Heart right ventricle (tissue), 16 donors: ENCODE results near the gene RBP3. TPM values are rescaled to one million over a fixed set of nuclear protein-coding genes. Genes with fewer than 3 reads are reported as not detected.

Experiments
- ATAC-seq, 8 donors: fragments of 200-7000 bp; cut with Tn5 transposase; one replicate each; pipeline ENCODE4 v1.9.1; 2020; ENCODE audit warnings: mild to moderate bottlenecking in 8 of 8, moderate library complexity in 8 of 8, moderate number of reproducible peaks in 1 of 8
- DNase-seq, 2 donors: peaks; one replicate each; pipeline ENCODE4 v3.0.0-alpha.2; 2020
- H3K27ac ChIP-seq, 10 donors: fragments of 200-600 bp; sonication (generic) in 2 of 10; one replicate each; pipeline versions ENCODE4 v1.5.0 to v1.8.0; 2020 to 2022; ENCODE audit warnings: mild to moderate bottlenecking in 3 of 10
- H3K27me3 ChIP-seq, 7 donors: fragments of 200-600 bp; one replicate each; pipeline ENCODE4 v1.8.0; 2021 to 2022; ENCODE audit warnings: mild to moderate bottlenecking in 2 of 7
- H3K36me3 ChIP-seq, 9 donors: fragments of 200-600 bp; sonication (generic) in 1 of 9; one replicate each; pipeline versions ENCODE4 v1.5.0 to v1.8.0; 2020 to 2022; ENCODE audit warnings: mild to moderate bottlenecking in 2 of 9
- H3K4me1 ChIP-seq, 9 donors: fragments of 200-600 bp; sonication (generic) in 1 of 9; one replicate each; pipeline versions ENCODE4 v1.5.0 to v1.8.0; 2020 to 2022; ENCODE audit warnings: mild to moderate bottlenecking in 4 of 9
- H3K4me3 ChIP-seq, 10 donors: fragments of 200-600 bp; sonication (generic) in 2 of 10; one replicate each; pipeline versions ENCODE4 v1.5.0 to v1.8.0; 2020 to 2022; ENCODE audit warnings: mild to moderate bottlenecking in 7 of 10, moderate library complexity in 2 of 10
- H3K9me3 ChIP-seq, 11 donors: fragments of 200-600 bp in 10 of 11; sonication (generic) in 2 of 11; one replicate each; pipeline versions ENCODE4 v1.5.0 to v1.8.0; 2013 to 2022; ENCODE audit warnings: mild to moderate bottlenecking in 2 of 11, control low read depth in 1 of 11, moderate library complexity in 1 of 11
- WGBS, 2 donors: extraction: QIAGEN DNeasy Blood & Tissue Kit; methylation state at CpG; one replicate each; pipeline ENCODE4 v1.1.7; 2013; ENCODE audit warnings: inconsistent platforms in 1 of 2; 5-methylcytosine and 5-hydroxymethylcytosine counted together
- intact Hi-C, 10 donors: fragments of 100-400 bp; cut with DNase I; formaldehyde crosslinking; loops; one replicate each; pipeline versions ENCODE4 v1.11.1 to v1.14.2; 2022
- polyA plus RNA-seq, 2 donors: library from polyadenylated mRNA; stranded (reverse); fragments of 200-250 nt; gene quantifications; one replicate each; pipeline ENCODE4 v1.2.3, GENCODE V29; 2013
- total RNA-seq, 10 donors: library from RNA; stranded (reverse); fragmentation: NEBNext Ultra II Directional in 3 of 10; extraction: Animal tissue kit (Norgen Biotek cat#: 25700) in 3 of 10; gene quantifications; one replicate each; pipeline versions ENCODE4 v1.2.1 to v1.2.4, GENCODE V29; 2021 to 2023
- TF ChIP-seq, protein P1 (sequence below), 9 donors: fragments of 200-600 bp; sonication (generic) in 2 of 9; IDR thresholded peaks; one replicate each; pipeline versions ENCODE4 v1.5.0 to v1.8.0; 2021 to 2022; ENCODE audit warnings: antibody characterized with exemption in 9 of 9, mild to moderate bottlenecking in 5 of 9, moderate library complexity in 1 of 9
- donor health status: Arrhythmogenic right ventricular cardiomyopathy.
- donor health status: ischemic (EF 13 %, LVEDD 7.1; RV severe dilation, severe dysfunction).
- donor health status: healthy with polysubstance abuse.
- donor health status: DM: no; HTN: yes; CAD: no.
- donor health status: DM: no; HTN: no; CAD: no.
- donor health status: ischemic (EF 25% LVEDD 6.9; RV normal size, moderate dysfunction).
- donor health status: ischemic (EF 25% LVEDD 5.7; RV mildly dilated, moderate dysfunction).
- donor health status: healthy.
- donor health status: DM: yes; HTN: yes; CAD: no.
- donor health status: Ischemic cardiomyopathy.
- donor health status: ischemic (EF 35%, LVEDD 5.7; RV mildly dilated, moderate dysfunction).
- donor health status: nonischemic (EF 11% LVEDD 7.7; RV severe dilation, severe dysfunction).
- donor health status: DM: yes; HTN: yes; CAD: no.
- donor health status: PGD.
- donor health status: ischemic (EF 29% LVEDD 5.4; RV normal size, mild dysfunction).
- donor health status: nonischemic (EF 23%, LVEDD 6.1; RV moderate dilation, normal function).

The RBP3 gene
- total and polyA plus RNA-seq, 12 donors: not detected

- intact Hi-C loops: no loop called here
- H3K27me3 ChIP-seq: no peaks in the 10 kb centered on the region
- no peaks in the 10 kb centered on the region for H3K36me3 ChIP-seq
- ATAC-seq (peak in 1 of 8 donors; percentile 7), DNase-seq (no peak)
- peaks cover 0 to 10% (median 3%) of the 10 kb centered on the region in 9 donors for H3K4me1 ChIP-seq
- TF ChIP-seq, protein P1, sequence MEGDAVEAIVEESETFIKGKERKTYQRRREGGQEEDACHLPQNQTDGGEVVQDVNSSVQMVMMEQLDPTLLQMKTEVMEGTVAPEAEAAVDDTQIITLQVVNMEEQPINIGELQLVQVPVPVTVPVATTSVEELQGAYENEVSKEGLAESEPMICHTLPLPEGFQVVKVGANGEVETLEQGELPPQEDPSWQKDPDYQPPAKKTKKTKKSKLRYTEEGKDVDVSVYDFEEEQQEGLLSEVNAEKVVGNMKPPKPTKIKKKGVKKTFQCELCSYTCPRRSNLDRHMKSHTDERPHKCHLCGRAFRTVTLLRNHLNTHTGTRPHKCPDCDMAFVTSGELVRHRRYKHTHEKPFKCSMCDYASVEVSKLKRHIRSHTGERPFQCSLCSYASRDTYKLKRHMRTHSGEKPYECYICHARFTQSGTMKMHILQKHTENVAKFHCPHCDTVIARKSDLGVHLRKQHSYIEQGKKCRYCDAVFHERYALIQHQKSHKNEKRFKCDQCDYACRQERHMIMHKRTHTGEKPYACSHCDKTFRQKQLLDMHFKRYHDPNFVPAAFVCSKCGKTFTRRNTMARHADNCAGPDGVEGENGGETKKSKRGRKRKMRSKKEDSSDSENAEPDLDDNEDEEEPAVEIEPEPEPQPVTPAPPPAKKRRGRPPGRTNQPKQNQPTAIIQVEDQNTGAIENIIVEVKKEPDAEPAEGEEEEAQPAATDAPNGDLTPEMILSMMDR (IDR thresholded peaks at IDR 0.05): no peak
- no peaks in the 10 kb centered on the region for H3K9me3 ChIP-seq
- no peak overlapping the region for H3K27ac ChIP-seq
- no peak overlapping the region for H3K4me3 ChIP-seq
- 91 to 92% methylated on average over 2 of the region's 2 CpGs for WGBS, 2 donors
Observed at GRCh38 chr10:47359101-47359500, 10.9 kb downstream of the RBP3 start.

DNA sequence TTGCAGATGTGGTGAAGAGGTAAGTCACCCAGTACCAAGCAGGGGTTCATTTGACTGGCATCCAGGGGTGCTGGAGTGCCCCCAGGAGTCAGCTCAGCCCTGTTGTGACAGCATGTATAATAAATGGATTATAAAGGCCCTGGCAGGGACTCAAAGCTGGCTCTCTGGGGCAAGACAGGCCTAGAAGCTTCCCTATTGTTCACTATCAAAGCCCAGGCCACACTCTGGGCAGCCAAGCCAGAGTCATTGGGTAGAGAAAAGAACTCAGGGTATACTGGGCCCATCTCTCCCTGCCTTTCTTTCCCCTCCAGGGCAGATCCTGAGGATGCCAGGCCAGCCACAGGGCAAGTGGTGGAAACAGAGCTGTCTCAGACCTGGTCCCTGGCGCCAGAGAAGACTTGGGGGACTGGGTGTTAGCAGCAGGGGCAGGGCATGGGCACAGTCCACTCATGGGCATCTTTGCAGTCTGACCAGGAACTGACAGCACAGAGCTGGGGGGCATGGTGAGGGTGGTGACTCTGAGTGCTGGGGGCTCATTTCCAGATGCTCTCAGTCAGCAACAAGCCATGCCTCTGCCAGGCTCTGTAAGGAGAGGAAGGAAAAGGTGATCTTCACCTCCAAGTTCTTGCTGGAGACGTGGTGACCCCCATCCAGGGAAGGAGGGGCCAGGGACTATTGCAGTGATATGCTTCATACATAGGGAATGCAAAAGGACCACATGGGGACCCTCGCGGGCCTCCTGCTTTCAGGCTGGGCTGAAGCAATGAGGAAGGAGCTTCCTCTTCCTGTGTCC is 11.7 kb downstream of the RBP3 start:
- H3K4me3 ChIP-seq: no peak overlapping the region
- H3K9me3 ChIP-seq: no peaks in the 10 kb centered on the region
- no peak overlapping the region for H3K27ac ChIP-seq
- no peaks in the 10 kb centered on the region for H3K36me3 ChIP-seq
- intact Hi-C loops: no loop called here
- peaks cover 0 to 10% (median 3%) of the 10 kb centered on the region in 9 donors for H3K4me1 ChIP-seq
- TF ChIP-seq, protein P1 (IDR thresholded peaks at IDR 0.05): no peak
- ATAC-seq: peak in 2 of 8 donors; percentile 10 to 32
- 71 to 76% methylated on average over 4 of the region's 4 CpGs for WGBS, 2 donors
- no peaks in the 10 kb centered on the region for H3K27me3 ChIP-seq
- no peak for DNase-seq

GRCh38 chr10:47360419-47361040 is 12.4 kb downstream of the RBP3 start:
- Histone ChIP-seq H3K4me1 (peaks cover 0 to 10% (median 3%) of the 10 kb centered on the region in 9 donors), H3K4me3 (no peak overlapping the region), H3K27me3 (no peaks in the 10 kb centered on the region), H3K9me3 (no peaks in the 10 kb centered on the region), H3K36me3 (no peaks in the 10 kb centered on the region), H3K27ac (no peak overlapping the region)
- 72 to 73% methylated on average over 14 of the region's 14 CpGs for WGBS, 2 donors
- no peak for DNase-seq
- TF ChIP-seq, protein P1 (IDR thresholded peaks at IDR 0.05): no peak
- intact Hi-C loops: no loop called here
- ATAC-seq: peak in 5 of 8 donors; percentile 21 to 52 (median 39)

DNA sequence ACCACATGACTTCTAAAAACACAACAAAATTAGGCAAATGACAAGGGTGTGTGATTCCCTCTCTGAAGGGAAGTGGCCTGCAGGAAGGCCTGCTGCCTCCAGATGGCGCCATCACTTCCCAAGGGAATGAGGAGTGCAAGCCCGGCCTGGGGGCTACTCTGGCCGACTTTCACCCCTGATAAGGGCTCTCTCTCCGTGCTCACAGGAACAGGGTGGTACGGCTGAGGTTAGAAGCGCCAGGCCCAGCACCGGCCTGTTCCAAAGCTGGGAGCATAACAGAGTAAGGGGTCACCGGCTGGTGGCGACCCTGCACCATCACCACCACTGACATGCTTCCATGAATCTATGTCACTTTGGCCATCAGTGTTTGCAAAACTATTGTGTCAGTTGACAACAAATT is 13.1 kb downstream of the RBP3 start:
- ATAC-seq (peak in 5 of 8 donors; percentile 24 to 60 (median 34)), DNase-seq (peak; percentile 19 to 31)
- Histone ChIP-seq H3K9me3 (no peaks in the 10 kb centered on the region), H3K4me3 (no peak overlapping the region), H3K36me3 (no peaks in the 10 kb centered on the region), H3K27ac (no peak overlapping the region), H3K4me1 (peaks cover 0 to 10% (median 3%) of the 10 kb centered on the region in 9 donors), H3K27me3 (no peaks in the 10 kb centered on the region)
- TF ChIP-seq, protein P1 (IDR thresholded peaks at IDR 0.05): peak; percentile 30 to 75 (median 63)
- intact Hi-C loops: no loop called here
- 58 to 59% methylated on average over 9 of the region's 9 CpGs for WGBS, 2 donors
